ENCODE results near the gene OR10H3.

DNA sequence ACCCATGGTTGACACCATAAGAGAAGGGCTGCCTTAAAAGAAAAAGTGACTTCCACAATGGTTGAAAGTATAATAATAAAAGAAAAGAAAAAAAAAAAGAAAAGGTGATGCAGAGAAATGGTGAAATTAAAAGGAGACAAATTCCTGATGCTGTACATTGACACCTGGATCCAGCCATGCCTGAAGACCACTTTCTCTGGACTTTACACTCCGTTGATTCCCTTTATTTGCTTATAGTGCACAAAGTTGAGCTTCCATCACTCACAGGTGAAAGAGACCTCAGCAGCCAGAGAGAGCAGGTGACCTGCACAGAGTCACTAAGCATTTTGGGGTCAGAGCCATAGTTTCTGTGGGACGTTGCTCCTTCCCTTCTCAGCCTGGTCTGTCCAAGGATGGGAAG is 37.5 kb downstream of the OR10H3 start:
- TF ChIP-seq POLR2A (IDR thresholded peaks at IDR 0.05), result no peak
- TF ChIP-seq, protein P1, sequence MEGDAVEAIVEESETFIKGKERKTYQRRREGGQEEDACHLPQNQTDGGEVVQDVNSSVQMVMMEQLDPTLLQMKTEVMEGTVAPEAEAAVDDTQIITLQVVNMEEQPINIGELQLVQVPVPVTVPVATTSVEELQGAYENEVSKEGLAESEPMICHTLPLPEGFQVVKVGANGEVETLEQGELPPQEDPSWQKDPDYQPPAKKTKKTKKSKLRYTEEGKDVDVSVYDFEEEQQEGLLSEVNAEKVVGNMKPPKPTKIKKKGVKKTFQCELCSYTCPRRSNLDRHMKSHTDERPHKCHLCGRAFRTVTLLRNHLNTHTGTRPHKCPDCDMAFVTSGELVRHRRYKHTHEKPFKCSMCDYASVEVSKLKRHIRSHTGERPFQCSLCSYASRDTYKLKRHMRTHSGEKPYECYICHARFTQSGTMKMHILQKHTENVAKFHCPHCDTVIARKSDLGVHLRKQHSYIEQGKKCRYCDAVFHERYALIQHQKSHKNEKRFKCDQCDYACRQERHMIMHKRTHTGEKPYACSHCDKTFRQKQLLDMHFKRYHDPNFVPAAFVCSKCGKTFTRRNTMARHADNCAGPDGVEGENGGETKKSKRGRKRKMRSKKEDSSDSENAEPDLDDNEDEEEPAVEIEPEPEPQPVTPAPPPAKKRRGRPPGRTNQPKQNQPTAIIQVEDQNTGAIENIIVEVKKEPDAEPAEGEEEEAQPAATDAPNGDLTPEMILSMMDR (IDR thresholded peaks at IDR 0.05), result no peak

Data from uterus (tissue), 2 donors.